Colonic mucosa (tissue), 4 donors: ENCODE data around the gene ELOF1. TPM values are rescaled to one million over a fixed set of nuclear protein-coding genes. Genes with fewer than 3 reads are reported as not detected.

Source experiments
- DNase-seq: peaks from one replicate; pipeline ENCODE4 v3.0.0-alpha.2; 2020
- H3K27ac ChIP-seq: fragments of 200-600 bp; one replicate; pipeline ENCODE4 v1.8.0; 2021
- H3K27me3 ChIP-seq: fragments of 200-600 bp; one replicate; pipeline ENCODE4 v1.8.0; 2021
- H3K36me3 ChIP-seq: fragments of 200-600 bp; one replicate; pipeline ENCODE4 v1.8.0; 2021
- H3K4me1 ChIP-seq: fragments of 200-600 bp; one replicate; pipeline ENCODE4 v1.8.0; 2021; ENCODE audit warnings: mild to moderate bottlenecking
- H3K4me3 ChIP-seq: fragments of 200-600 bp; one replicate; pipeline ENCODE4 v1.8.0; 2021
- H3K9ac ChIP-seq, 2 donors: one replicate each; pipeline ENCODE4 v1.7.0; 2013; ENCODE audit warnings: control low read depth in 2 of 2, low read depth in 2 of 2, low read length in 2 of 2
- H3K9me3 ChIP-seq: fragments of 200-600 bp; one replicate; pipeline ENCODE4 v1.8.0; 2021
- CTCF ChIP-seq: fragments of 200-600 bp; IDR thresholded peaks from one replicate; pipeline ENCODE4 v1.8.0; 2022; ENCODE audit warnings: antibody characterized with exemption, mild to moderate bottlenecking
- intact Hi-C: fragments of 100-400 bp; cut with DNase I; formaldehyde crosslinking; loops from one replicate; pipeline ENCODE4 v1.14.1; 2022
- total RNA-seq, 2 donors: library from RNA; stranded (reverse); fragmentation: NEBNext Ultra II Directional in 1 of 2; extraction: Animal tissue kit (Norgen Biotek cat#: 25700) in 1 of 2; gene quantifications; one replicate each; pipeline ENCODE4 v1.2.1, GENCODE V29; 2021
- donor health status: healthy.
- donor health status: DM: no; HTN: no; CAD: no.
- donor health status: DM: no; HTN: no; CAD: no.

The ELOF1 gene
- total RNA-seq, 2 donors from 2014 or later: 33.8 to 59.8 TPM

- Histone ChIP-seq H3K9ac (no peak overlapping the region), H3K9me3 (no peaks in the 10 kb centered on the region), H3K27me3 (no peaks in the 10 kb centered on the region), H3K27ac (no peak overlapping the region), H3K4me1 (peaks cover under 1% of the 10 kb centered on the region), H3K36me3 (no peaks in the 10 kb centered on the region), H3K4me3 (no peak overlapping the region)
- DNase-seq: no peak
- TF ChIP-seq CTCF: no peak
- intact Hi-C loops: no loop called here
Observed at GRCh38 chr19:11552666-11553372, 6.2 kb downstream of the ELOF1 start.

GRCh38 chr19:11551603-11552235 is 7.3 kb downstream of the ELOF1 start:
- H3K4me1 ChIP-seq: no peaks in the 10 kb centered on the region
- no peak overlapping the region for H3K9ac ChIP-seq
- DNase-seq: no peak
- H3K9me3 ChIP-seq: no peaks in the 10 kb centered on the region
- no peak overlapping the region for H3K27ac ChIP-seq
- no peaks in the 10 kb centered on the region for H3K27me3 ChIP-seq
- no peak for TF ChIP-seq CTCF
- no peaks in the 10 kb centered on the region for H3K36me3 ChIP-seq
- no peak overlapping the region for H3K4me3 ChIP-seq
- intact Hi-C loops: no loop called here

- H3K27ac ChIP-seq: no peak overlapping the region
- DNase-seq: no peak
- TF ChIP-seq CTCF: no peak
- H3K4me1 ChIP-seq: no peaks in the 10 kb centered on the region
- H3K27me3 ChIP-seq: no peaks in the 10 kb centered on the region
- no peaks in the 10 kb centered on the region for H3K9me3 ChIP-seq
- intact Hi-C loops: no loop called here
- no peaks in the 10 kb centered on the region for H3K36me3 ChIP-seq
- no peak overlapping the region for H3K9ac ChIP-seq
- no peak overlapping the region for H3K4me3 ChIP-seq
Observed at GRCh38 chr19:11550265-11550664, 8.8 kb downstream of the ELOF1 start.

- no peaks in the 10 kb centered on the region for H3K4me1 ChIP-seq
- no peaks in the 10 kb centered on the region for H3K9me3 ChIP-seq
- no peaks in the 10 kb centered on the region for H3K36me3 ChIP-seq
- no peak overlapping the region for H3K4me3 ChIP-seq
- TF ChIP-seq CTCF: no peak
- intact Hi-C loops: no loop called here
- no peak overlapping the region for H3K9ac ChIP-seq
- H3K27me3 ChIP-seq: no peaks in the 10 kb centered on the region
- H3K27ac ChIP-seq: no peak overlapping the region
- DNase-seq: no peak
Observed at GRCh38 chr19:11549386-11549953, 9.6 kb downstream of the ELOF1 start.

- Histone ChIP-seq H3K27ac (no peak overlapping the region), H3K4me3 (no peak overlapping the region), H3K4me1 (no peaks in the 10 kb centered on the region), H3K9ac (no peak overlapping the region), H3K27me3 (no peaks in the 10 kb centered on the region), H3K36me3 (no peaks in the 10 kb centered on the region), H3K9me3 (no peaks in the 10 kb centered on the region)
- no peak for DNase-seq
- intact Hi-C loops: no loop called here
- TF ChIP-seq CTCF: no peak
Observed at GRCh38 chr19:11547929-11548700, 10.9 kb downstream of the ELOF1 start.
